ENCODE results near the gene ENAH.

GRCh38 chr1:225561675-225562074 is 91.2 kb downstream of the ENAH start:
- TF ChIP-seq CTCF (IDR thresholded peaks at IDR 0.05) (no peak), EP300 (IDR thresholded peaks at IDR 0.05) (no peak), POLR2AphosphoS5 (IDR thresholded peaks at IDR 0.05) (no peak), POLR2A (IDR thresholded peaks at IDR 0.05; ENCODE audit: low read depth) (no peak)
